ENCODE results near the gene DNAJB6. TPM values are rescaled to one million over a fixed set of nuclear protein-coding genes. Genes with fewer than 3 reads are reported as not detected.

The DNAJB6 gene
- polyA plus RNA-seq, 3 donors, result 152 to 157 (median 156) TPM

DNA sequence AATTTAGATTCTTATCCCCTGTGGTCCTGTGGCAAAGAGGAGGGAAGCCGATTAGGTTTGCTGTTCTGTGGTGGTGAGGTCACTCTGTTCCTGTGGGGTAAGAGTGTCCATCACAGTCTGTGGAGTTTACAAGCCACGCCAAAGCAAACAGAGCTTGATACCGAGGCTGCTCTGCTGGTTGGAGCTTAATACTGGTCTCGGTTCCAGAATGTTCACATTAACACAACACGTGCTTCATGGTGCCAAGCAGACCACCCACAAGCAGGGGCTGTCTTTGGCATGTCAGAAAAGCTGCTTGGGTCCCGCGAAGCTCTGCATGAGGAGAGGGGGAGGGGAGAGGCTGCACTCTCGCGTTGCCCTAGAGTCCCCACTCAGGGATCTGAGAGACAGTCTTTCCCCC lies 47.5 kb downstream of the DNAJB6 start:
- DNase-seq (ENCODE audit: extremely low read depth in 1 of 11, low read depth in 9 of 11, low spot score in 4 of 11), result no peak

DNA sequence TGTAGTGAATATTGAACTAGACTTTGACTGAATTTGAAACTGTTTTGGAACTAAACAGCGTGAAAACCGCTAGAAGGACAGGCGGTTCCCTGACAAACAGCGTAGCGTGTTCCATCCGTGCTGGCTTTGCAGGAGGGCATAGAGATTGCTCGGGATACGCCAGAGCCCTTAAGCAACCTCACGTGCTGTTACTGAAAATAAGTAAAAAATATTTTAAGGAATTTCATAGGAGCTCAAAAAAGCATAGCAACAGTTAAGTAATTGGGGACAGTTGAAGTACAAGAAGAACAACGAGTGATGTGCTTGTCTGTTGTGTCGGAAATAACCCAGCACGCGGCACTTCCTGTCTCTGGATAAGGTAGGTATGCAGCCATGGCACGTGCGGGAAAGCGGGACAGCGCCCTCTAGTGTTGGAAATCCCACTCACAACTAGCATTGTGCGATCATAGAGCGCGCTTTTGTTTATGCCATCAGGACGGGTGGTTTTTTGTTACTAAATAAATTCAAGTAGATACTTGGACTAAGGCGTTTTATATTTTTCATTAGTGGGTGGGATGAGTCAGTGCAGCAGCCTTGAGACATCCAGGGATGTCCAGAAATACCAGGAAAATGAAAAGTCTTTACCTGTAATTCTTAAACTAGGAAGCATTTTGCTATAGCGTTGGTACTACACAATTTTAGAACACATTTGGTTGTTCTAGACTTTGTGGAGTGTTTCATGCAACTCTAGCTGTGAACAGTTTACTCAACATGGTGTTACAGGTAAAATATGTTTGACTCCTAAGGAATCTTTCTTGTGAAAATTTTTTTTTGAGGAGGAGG lies 50.4 kb downstream of the DNAJB6 start:
- peak; percentile 44 to 71 (median 60) for DNase-seq (ENCODE audit: extremely low read depth in 1 of 11, low read depth in 9 of 11, low spot score in 4 of 11)

DNA sequence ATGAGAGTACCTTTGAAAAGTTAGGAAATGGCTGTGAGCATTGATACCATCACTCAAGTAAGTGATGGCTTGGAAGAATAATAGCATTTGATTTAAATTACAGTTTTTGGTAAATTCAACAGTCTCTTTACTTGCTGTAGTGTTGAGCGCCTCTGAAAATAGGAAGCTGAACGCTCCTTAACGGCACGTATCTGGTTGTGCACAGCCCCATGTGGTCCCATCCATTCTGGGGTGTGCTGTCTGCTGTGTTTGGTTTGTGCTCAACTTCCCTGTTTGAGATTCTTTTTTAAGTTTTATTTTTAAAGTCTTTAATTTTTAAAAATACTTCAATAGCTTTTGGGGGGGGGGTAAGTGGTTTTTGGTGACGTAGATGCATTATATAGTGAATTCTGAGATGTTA lies 51.5 kb downstream of the DNAJB6 start:
- no peak for DNase-seq (ENCODE audit: extremely low read depth in 1 of 11, low read depth in 9 of 11, low spot score in 4 of 11)

DNA sequence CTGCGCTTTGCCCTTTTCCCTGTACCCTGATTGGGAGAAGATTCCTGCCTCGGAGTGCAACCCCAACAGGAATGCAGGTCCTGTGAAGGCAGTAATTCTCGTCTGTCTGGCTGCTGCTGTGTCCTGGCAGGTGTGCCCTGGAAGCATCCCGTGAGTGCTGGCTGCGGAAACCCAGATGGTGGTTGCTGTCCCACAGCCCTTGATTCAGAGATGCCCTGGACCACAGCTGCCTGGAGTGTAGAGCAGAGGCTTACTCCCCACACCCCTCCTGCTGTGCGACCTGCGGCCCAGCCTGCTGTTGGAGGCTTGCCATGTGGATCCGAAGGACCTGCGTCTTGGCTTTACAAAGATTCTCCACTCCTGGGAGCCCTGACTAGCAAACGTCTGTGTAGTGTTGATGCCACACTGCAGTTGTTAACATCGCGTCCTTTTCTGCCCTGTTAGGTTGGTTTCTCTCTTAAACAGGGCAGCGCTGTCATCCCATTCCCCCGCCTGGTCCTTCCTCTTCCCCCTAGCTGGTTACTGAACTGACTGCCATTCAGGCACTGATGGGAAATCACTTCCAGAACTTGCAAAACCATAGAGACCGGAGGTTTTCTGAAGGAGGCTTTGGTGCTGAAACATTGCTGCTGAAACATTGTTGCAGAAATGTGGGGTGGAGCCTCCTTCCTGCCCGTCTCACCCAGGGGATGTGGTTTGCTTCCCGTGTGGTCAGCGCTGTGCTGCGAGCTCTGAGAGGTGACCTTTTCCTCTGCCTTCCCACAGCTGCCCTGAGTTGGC lies 53.3 kb downstream of the DNAJB6 start:
- DNase-seq (ENCODE audit: extremely low read depth in 1 of 11, low read depth in 9 of 11, low spot score in 4 of 11), result no peak

DNA sequence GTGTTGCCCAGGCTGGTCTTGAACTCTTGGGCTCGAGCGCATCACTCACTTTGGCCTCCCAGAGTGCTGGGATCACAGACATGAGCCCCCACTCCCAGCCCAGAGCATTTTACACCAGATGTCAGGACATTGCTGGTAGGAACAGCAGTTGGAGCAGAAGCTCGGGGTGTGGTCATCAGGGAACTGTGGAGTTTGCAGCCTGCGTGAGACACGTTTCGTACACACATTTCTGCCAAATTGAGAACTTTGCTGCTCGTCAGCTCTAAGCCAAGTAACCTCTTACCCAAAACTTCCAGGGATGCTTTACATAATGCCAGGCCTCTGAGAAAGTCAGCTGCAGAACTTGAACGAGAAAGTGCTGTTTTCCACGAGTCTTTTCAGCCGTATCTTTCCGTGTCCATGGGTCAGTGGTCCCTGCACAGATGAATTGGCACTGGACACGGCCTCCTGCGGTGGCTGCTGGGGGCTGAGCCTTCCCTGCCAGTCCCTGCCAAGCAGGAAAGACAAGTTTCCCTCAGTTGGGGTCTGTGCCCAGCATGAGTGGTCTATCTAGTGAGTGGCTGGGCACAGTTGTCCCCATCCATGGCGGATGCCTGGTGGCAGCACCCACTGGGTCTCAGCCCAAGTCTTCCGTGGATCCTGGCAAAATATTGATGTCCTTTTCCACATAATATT lies 54.4 kb downstream of the DNAJB6 start:
- DNase-seq (ENCODE audit: extremely low read depth in 1 of 11, low read depth in 9 of 11, low spot score in 4 of 11), result peak in 1 of 11 donors; percentile 11

DNA sequence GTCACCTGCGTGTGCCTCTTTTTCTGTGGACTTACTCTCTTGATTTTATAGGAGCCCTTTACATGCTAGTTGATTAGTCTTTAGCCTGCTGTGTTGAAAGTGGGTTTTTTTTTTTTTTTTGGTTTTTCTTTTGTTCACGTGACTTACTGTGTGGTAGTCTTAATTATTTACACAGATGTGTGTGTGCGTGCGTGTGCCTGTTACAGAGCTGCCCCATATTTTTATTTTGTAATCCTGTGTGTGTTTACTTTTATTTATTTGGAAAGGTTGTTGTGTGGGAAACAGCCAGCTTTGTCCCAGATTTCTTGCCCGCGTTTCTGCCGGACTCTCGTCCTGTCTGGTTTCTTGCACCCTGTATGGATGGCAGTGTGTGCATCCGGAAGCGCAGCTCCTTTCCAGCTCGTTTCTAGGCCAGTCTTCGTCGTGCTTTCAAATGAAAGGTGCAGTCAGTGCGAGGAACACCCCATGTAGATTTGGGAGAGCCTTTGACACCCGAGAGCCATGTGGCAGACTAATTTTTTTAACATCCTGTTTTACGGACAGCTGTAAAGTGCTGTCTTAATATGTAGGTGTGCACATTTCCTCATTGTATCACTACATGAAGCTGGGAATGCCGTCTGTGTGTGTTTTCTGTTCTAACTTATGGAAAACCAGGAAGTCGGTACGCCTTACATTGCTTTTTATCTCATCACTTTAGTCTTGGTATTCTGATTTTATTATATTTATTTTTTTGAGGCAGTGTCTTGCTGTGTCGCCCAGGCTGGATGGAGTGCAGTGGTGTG lies 55.6 kb downstream of the DNAJB6 start:
- DNase-seq (ENCODE audit: extremely low read depth in 1 of 11, low read depth in 9 of 11, low spot score in 4 of 11), result no peak

DNA sequence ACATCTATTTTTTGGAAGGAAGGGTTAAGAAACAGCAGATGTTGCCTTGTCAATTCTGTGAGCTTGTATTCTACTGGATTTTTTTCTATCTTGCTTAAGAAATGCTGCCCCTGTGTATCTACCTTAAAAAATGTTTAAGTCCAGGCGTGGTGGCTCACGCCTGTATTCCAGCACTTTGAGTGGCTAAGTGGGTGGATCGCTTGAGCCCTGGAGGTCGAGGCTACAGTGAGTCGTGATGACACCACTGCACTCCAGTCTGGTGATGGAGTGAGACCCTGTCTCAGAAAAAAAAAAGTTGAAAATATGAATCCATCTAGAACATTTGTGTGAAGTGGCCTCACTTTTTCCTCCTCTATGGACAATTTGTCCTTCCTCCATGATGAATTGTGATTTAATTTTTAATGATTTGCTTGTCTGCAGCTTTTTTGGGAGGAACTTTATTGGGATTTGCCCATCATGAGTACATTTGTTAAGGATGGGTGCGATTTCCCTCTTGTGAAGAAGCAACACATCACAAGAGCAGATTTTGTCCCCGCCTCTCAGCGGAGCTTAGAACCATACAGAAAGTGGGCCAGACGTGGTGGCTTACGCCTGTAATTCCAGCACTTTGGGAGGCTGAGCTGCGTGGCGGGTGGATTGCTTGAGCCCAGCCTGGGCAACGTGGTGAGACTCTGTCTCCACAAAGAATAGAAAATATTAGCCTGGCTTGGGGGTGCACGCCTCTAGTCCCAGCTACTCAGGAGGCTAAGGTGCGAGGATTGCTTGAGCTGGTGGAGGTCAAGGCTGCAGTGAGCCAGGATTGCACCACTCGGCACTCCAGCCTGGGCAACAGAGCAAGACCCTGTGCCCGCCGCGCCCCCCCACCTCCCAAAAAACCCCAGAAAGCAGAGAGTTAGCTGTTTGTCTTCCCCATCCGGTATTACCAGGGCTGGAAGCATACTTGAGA lies 57.7 kb downstream of the DNAJB6 start:
- DNase-seq (ENCODE audit: extremely low read depth in 1 of 11, low read depth in 9 of 11, low spot score in 4 of 11), result no peak

DNA sequence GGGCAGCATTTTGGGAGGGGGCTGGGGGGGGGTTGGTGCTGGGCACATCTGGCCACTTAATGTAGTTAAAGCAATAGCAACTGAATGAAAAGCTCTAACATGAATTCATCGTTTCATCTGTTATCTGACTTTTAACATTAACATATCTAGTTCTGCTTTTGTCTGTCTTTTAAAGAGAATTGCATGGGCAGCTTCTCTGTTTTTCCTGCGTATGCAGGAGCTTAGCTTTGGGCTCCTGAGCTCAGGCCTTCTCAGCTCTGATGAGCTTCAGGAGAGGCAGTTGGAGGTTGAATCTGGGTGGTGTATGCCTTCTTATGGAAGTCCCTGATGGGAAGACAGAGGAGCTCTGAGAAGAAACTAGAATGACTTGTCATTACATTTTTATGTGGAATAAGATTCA lies 58.4 kb downstream of the DNAJB6 start:
- DNase-seq (ENCODE audit: extremely low read depth in 1 of 11, low read depth in 9 of 11, low spot score in 4 of 11), result no peak

DNA sequence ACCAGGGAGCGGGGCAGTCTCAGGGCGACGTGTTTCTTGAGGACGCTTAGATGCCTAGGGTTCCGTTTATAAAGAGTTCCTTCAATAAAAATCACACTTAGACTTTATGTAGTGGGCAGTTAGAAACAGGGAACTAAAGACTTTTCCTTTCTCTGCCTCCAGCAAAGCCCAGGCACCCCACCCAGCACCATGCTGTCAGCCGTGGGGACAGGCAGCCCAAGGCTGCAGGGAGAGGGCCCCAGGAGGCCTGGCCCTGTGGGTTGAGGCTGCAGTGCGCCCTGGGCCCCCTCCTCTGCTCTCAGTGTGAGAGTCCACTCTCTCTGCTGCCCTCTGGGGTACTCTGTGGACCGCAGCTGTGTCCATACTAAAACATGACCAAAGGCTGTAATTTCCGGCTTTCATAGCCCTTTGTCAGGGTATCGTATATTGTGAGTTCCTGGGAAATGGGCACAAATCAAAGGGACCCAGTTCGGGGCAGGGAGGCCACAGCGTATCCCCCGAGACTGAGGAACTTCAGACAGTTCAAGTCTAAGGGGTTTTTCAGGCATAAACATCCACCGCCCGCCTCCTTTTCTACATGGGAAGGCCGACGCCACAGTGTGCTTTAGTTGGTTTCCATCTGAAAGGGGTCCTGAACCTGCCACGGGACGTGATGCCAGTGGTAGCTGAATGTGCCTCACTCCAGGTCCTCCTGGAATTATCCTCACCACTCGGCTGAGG lies 59.7 kb downstream of the DNAJB6 start:
- DNase-seq (ENCODE audit: extremely low read depth in 1 of 11, low read depth in 9 of 11, low spot score in 4 of 11), result no peak

DNA sequence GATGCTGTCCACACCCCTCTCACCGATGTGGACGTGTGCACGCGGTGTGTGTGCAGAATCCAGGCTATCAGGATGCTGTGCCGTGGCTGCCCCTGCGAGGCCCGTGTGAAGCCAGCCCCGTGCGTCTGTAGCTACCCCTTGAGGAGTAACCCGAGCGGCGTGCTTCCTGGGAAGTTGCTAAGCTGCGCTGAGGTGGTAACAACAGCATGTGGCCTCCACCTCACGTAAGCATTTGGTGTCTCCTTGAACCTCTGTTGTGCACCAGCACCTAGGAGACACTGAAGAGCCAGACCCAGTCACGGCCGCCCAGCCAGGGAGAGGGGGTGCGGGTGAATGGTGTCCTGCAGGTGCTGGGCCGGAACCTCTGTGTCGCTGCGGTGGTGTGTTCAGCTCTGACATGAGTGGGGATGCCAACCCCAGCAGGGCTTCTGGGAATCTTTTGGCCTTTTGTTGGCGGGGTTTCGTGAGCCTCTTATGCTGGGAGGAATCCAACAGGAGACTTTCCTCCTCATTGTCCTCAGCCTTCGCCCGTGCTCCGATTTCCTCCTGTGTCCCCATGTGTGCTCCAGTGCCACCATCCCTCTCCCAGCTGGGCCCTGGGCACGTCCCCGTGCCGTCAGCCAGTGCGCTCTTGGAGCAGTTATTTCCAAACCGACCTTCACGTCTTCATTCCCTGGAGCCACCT lies 60.4 kb downstream of the DNAJB6 start:
- no peak for DNase-seq (ENCODE audit: extremely low read depth in 1 of 11, low read depth in 9 of 11, low spot score in 4 of 11)

DNA sequence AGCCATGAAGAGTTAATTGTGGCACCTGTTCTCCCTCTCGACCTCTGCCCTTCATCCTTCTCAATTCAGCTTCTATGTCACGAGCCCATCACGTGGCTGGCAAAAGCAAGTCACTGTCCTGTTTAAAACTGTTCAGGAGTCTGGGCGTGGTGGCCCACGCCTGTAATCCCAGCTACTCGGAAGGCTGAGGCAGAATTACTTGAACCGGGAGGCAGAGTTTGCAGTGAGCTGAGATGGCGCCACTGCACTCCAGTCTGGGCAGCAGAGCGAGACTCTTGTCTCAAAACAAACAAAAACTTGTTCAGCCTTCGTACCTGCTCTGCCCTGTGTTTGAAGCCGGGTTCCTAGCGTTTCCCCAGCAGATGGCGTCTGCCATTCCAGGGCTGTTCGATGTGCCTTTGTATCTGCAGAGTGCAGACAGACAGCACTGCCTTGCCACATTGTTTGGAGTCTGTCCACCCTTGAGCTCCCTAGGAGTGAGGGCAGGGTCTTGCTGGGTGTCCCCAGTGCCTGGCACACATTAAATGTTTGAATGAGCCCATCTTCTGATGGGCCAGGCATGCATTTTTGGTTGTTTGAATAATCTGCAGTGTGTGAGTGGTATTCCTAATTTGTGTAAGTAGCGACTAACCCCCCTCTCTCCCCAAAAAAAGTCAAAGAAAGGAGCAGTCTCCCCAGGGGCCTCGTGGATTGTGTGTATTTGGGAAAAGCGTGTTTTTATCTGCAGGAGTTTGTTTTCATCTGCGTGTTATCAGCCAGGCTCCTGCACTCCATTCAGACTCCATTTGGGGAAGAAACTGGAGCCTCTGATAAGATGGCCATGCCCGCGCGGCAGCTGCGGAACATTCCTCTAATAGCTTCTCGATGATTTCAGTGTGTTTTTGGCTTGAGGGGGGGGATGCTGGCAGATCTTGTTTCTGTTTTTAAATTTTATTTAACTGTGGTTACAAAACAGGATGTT lies 61.2 kb downstream of the DNAJB6 start:
- peak in 5 of 11 donors; percentile 11 to 45 (median 32) for DNase-seq (ENCODE audit: extremely low read depth in 1 of 11, low read depth in 9 of 11, low spot score in 4 of 11)

DNA sequence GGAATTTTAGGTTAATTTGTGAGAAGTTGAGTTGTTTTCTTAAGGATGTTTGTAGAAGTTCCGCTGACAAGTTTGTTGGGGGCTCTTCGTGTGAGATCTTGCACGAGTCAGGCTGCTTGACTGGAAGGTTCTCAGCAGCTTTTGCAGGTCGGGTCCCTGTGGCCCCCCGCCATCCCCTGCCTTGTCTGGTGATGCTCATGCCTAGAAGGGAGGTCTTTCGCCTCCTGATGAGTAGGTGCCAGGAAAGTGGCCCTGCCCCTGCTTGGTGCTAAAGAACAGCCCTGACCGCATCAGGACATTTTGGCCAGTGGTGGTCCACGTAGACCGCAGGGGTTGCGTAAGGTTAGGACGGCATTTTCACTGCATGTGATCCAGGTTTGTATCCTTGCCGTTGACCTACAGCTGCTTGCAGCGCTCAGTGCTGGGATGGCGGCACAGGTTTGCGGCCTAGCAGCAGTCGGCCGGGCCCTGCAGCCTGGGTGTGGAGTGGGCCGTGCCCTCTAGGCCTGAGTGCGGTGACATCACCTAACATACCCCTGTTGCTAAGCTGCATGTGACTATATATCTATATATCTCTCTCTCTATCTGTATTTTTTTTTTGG lies 62.4 kb downstream of the DNAJB6 start:
- DNase-seq (ENCODE audit: extremely low read depth in 1 of 11, low read depth in 9 of 11, low spot score in 4 of 11), result no peak

DNA sequence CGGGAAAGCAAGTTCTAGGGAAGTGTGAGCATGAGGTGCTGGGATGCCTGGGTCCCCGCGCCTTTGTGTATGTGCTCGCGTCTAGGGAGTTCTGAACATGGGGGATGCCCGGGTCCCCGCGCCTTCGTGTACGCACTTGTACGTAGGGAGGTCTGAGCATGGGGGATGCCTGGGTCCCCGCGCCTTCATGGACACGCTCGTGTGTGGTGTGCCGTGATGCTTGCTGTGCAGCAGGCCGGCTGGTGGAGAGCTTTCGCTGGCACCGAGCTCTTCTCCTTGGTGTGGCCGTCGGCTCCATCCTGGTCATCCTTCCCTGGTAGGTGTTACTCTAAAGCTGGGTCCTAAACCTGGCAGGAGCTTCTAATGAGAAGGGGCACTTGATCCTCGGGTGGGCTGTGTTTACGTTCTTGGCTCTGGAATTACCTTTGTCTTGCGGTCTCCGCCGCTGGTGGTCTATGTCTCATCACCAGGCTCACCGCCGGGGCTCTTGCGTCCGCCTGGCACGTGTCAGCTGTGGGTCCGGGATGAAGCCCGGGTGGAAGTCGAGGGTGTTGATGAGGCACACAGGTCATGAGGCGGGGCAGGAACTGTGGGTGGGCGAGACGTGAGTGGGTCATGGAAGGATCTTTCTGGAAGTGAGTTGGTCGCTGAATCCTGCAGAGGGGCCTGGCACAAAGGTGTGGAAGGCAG lies 63.5 kb downstream of the DNAJB6 start:
- no peak for DNase-seq (ENCODE audit: extremely low read depth in 1 of 11, low read depth in 9 of 11, low spot score in 4 of 11)

DNA sequence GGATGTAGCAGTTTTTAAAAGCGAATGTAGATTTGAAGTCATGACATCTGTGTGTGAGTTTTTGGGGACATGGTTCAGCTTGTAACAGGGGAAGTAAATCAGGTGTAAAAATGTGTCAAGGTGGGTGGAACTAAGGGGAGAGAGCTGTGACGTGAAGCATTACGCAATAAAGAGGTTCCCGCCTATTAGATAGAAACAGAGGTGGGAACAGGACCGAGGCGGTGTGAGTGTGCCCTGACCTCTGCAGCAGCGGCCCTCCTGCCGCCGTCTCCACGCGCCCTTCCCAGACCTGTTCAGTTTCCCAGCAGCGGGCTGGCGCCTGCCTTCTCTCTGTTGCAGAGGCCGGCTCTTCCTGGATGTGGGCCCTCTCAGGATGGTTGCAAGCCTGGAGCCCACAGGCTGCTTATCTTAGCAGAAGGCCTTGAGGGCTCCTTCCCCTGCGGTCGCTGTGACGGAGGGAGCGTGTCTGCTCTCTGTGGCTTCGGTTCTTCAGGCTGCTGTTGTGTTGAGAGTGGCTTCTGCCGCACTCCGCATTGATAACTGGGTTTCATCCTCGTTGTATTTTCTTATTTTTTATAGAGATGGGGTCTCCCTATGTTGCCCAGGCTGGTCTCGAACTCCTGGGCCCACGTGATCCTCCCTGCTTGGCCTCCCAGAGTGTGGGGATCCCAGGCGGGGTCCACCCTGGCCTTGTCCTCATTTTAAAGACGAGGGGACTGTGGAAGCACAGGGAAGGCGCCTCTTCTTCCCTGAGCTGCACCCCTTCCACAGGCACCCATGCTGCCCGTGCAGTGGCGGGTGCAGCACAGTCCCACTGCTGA lies 65.0 kb downstream of the DNAJB6 start:
- DNase-seq (ENCODE audit: extremely low read depth in 1 of 11, low read depth in 9 of 11, low spot score in 4 of 11), result no peak

Data from renal cortex interstitium (tissue), 11 donors.